ENCODE data around the gene LCE7A.

The LCE7A gene

GRCh38 chr1:152880907-152881306 is 21.1 kb downstream of the LCE7A start:
- DNase-seq, result no peak

GRCh38 chr1:152884085-152884484 is 24.3 kb downstream of the LCE7A start:
- no peak for DNase-seq

DNA sequence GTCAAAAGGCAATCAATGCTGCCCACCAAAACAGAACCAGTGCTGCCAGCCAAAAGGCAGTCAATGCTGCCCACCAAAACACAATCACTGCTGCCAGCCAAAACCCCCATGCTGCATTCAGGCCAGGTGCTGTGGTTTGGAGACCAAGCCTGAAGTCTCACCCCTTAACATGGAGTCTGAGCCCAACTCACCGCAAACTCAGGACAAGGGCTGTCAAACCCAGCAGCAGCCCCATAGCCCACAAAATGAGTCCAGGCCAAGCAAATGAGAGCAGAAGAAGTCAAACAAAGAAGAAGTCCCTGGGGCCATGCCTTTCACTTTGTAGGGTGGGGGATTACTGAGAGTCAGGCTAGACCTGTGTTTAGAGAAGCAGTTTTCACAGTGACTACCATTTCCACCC is 24.7 kb downstream of the LCE7A start:
- no peak for DNase-seq

GRCh38 chr1:152884966-152885624 is 25.3 kb downstream of the LCE7A start:
- DNase-seq, result no peak

DNA sequence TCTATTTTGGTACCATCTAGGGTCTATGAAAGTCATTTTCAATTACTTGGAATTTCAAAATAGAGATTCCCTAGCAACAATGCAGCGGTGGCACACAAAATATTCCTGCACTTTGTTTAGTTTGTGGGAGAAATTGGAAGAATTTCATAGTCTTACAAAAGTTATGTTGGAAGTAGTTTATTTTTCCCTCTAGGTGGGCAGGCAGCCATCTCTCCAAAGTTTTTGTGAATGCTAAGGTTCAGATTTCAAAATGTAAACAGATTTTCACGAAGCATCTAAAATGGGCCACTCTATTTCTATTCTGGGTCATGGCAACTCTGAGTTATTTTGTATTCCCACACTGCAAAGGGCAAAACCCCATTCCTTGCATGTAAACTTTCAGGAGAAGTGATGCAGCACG is 26.3 kb downstream of the LCE7A start:
- DNase-seq, result no peak

GRCh38 chr1:152886758-152887409 is 27.1 kb downstream of the LCE7A start:
- DNase-seq, result no peak

- no peak for DNase-seq
These were observed 28.3 kb downstream of the LCE7A start for GRCh38 chr1:152888126-152888525.

DNA sequence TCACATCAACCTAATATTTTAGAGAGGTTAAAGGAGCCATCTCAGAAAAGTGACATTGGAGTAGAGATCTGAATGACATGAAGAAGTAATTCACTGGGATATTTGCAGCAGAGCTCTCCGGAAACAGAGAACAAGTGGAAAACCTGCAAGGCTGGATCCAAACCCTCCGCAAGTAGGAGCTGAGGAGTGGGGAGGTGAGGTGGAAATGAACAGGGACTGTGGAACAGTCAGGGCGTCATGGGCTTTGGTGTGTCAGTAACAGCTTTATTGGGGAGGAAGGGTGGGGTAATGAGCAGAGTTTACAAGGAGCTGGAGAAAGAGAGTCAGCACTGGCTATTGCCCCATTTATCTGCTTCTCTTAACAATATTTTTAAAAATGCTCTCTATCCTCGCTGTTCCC is 39.2 kb downstream of the LCE7A start:
- no peak for DNase-seq

DNA sequence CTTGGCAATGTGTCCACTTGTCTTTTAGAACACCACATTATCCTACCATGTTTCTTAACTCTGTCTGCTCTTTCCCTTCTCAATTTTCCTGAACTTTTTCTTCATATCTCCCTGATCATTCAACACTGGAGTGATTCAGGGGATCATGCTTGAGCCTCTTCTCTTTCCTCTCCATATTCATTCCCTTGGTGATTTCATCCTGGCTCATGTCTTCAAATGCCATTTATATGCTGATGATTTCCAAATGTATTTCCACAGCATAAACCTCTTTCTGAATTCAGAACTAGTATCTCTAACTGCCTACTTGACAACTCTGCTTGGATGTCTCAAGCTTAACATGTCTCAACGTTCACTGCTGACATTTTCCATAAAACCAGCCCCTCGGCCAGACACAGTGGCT is 40.1 kb downstream of the LCE7A start:
- no peak for DNase-seq

DNA sequence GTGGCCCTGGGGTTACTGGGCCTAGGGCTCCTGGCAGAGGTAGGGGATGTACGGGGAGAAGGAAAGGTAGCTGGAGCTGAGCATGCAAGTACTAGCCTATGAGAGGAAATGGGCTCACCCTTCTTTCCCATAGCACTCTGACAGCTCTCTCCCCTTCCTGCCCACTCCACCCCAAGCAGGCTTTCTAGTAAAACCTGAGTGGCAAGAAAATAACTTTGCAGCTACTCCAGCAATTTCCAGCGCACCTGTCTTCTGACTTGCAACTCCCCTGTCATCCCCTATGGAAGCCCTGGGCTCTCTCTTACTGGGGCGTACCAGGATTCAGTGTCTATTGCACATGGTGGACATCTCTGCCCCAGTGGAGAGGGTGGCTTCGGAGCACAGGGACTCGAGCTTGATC is 41.8 kb downstream of the LCE7A start:
- DNase-seq, result no peak

GRCh38 chr1:152902636-152903035 is 42.8 kb downstream of the LCE7A start:
- DNase-seq, result no peak

DNA sequence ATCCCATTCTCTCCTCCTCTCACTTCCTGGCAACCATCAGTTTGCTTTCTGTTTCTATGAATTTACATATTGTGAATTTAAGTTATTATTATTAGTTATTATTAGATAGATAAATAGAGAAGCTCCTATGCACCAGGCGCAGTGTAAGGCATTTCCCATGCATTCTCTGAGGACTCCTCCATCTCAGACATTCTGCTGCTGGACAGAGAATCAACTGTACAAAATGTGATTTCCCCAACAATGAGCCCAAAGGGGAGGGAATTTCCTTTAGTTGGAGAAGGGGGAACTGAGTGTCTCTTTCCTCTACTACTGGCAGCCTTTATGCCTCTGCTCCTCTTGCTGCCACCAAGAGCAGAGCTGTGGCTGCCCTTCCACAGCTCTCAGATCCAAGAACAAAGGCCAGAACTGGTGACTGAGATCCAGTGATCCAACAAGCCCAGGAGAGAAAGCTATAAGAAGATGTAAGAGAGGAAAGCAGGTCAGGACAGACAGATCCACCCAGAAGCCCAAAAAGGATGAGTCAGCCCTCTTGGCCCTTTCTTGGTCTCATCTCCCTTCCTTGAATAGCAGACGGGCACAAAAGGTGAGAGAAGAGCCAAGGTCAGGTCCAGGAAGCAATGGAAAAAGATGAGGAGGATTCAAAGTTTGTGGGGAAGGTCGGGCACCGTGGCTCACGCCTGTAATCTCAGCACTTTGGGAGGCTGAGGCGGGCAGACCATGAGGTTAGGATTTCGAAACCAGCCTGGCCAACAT is 45.1 kb downstream of the LCE7A start:
- DNase-seq, result no peak

- no peak for DNase-seq
These were observed 46.3 kb downstream of the LCE7A start for GRCh38 chr1:152906023-152906565.

GRCh38 chr1:152907686-152908601 is 48.1 kb downstream of the LCE7A start, which contains the start of gene IVL:
TSS of gene IVL (plus strand) at chr1:152908546. CDS start at chr1:152909798, 1,252 bp downstream.
- no peak for DNase-seq

- no peak for DNase-seq
These were observed 49.4 kb downstream of the LCE7A start for GRCh38 chr1:152909206-152909605.

All from amniotic stem cell (primary cell).